ENCODE data around the gene TGM3.

Gene TGM3

GRCh38 chr20:2292416-2293110 lies 3.2 kb upstream of the TGM3 start:
- TF ChIP-seq CTCF (IDR thresholded peaks at IDR 0.05; ENCODE audit: low read depth, low read length, missing control alignments), result no peak
- no peak overlapping the region for H3K4me3 ChIP-seq (ENCODE audit: low read depth, low read length)
- no peak for DNase-seq (ENCODE audit: low read depth)

GRCh38 chr20:2293486-2293885 lies 2.3 kb upstream of the TGM3 start:
- no peak overlapping the region for H3K4me3 ChIP-seq (ENCODE audit: low read depth, low read length)
- no peak for DNase-seq (ENCODE audit: low read depth)
- no peak for TF ChIP-seq CTCF (IDR thresholded peaks at IDR 0.05; ENCODE audit: low read depth, low read length, missing control alignments)

GRCh38 chr20:2293971-2294370 lies 1.8 kb upstream of the TGM3 start:
- no peak overlapping the region for H3K4me3 ChIP-seq (ENCODE audit: low read depth, low read length)
- no peak for DNase-seq (ENCODE audit: low read depth)
- no peak for TF ChIP-seq CTCF (IDR thresholded peaks at IDR 0.05; ENCODE audit: low read depth, low read length, missing control alignments)

- H3K4me3 ChIP-seq (ENCODE audit: low read depth, low read length), result no peak overlapping the region
- TF ChIP-seq CTCF (IDR thresholded peaks at IDR 0.05; ENCODE audit: low read depth, low read length, missing control alignments), result no peak
- no peak for DNase-seq (ENCODE audit: low read depth)
Observed at GRCh38 chr20:2295286-2295685, 515 bp upstream of the TGM3 start.

GRCh38 chr20:2296524-2297356 lies 939 bp downstream of the TGM3 start:
- no peak for DNase-seq (ENCODE audit: low read depth)
- TF ChIP-seq CTCF (IDR thresholded peaks at IDR 0.05; ENCODE audit: low read depth, low read length, missing control alignments), result no peak
- no peak overlapping the region for H3K4me3 ChIP-seq (ENCODE audit: low read depth, low read length)

- no peak for DNase-seq (ENCODE audit: low read depth)
- no peak overlapping the region for H3K4me3 ChIP-seq (ENCODE audit: low read depth, low read length)
- TF ChIP-seq CTCF (IDR thresholded peaks at IDR 0.05; ENCODE audit: low read depth, low read length, missing control alignments), result no peak
Observed at GRCh38 chr20:2297357-2297728, 1.5 kb downstream of the TGM3 start.

All from GM12864 (cell line).